ENCODE measurements around the gene TFAM.

DNA sequence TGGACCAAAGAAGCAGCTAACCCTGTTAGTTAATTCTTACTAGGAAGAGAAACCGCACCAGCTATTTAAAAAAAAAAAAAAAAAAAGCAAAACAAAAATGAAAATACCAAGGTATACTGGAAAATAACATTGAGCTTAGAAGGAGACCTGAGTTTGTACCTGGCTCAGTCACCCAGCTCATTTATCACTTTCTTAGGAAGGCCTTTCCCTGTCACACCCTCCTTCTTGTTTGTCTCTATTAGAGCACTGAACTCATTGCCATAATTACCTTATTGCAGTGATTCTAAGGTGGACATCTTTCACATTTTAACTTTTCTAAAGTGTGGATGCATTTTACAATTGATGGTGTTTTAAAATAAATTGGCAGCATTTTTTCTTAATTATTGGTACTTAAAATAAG, 26.3 kb upstream of the TFAM start:
- no peak for TF ChIP-seq YY1 (IDR thresholded peaks at IDR 0.05; ENCODE audit: insufficient read depth, insufficient read length)
- no peak for TF ChIP-seq ZNF274 (IDR thresholded peaks at IDR 0.05; ENCODE audit: low read depth, low read length)
- no peak for TF ChIP-seq SUZ12 (IDR thresholded peaks at IDR 0.05; ENCODE audit: extremely low read depth, insufficient read depth, insufficient read length)

Measured in NT2/D1 (cell line).